BJ (cell line): ENCODE measurements around the gene DSG2. TPM values are rescaled to one million over a fixed set of nuclear protein-coding genes. Genes with fewer than 3 reads are reported as not detected.

Experiments used
- CTCF ChIA-PET: fragments of 350-600 bp; formaldehyde crosslinking; extraction: SDS; loops from one replicate; lab custom pipeline; 2021; ENCODE audit warnings: antibody characterized with exemption, inconsistent platforms; lab: Yijun Ruan, JAX
- POLR2A ChIA-PET: fragments of 300-600 bp; sonication (Branson Sonifier 250); formaldehyde crosslinking; extraction: SDS; loops from one replicate; lab custom pipeline; 2021; ENCODE audit warnings: antibody characterized with exemption; lab: Charles Lee
- DNase-seq: peaks from one replicate; pipeline ENCODE4 v3.0.0-alpha.2; 2011; ENCODE audit warnings: low read depth
- H3K27me3 ChIP-seq: 2 replicates; pipeline ENCODE4 v1.6.0; 2011; ENCODE audit warnings: low read length; ENCODE audit not compliant: control insufficient read depth, insufficient read depth
- H3K36me3 ChIP-seq: 2 replicates; pipeline ENCODE4 v1.5.1; 2011; ENCODE audit warnings: low read length; ENCODE audit not compliant: control insufficient read depth, insufficient read depth
- H3K4me3 ChIP-seq: 2 replicates; pipeline ENCODE4 v1.5.1; 2011; ENCODE audit warnings: low read depth, mild to moderate bottlenecking, control low read depth, low read length
- polyA plus RNA-seq: library from polyadenylated mRNA; depleted of rRNA; stranded (reverse); fragments of >200 nt; gene quantifications from 2 replicates; pipeline ENCODE4 v1.2.3, GENCODE V29; 2011
- TF ChIP-seq, protein P1 (sequence below): IDR thresholded peaks from 2 replicates; pipeline ENCODE4 v1.5.1; 2011; ENCODE audit warnings: low read depth, mild to moderate bottlenecking, control low read depth, inconsistent platforms, low read length, moderate library complexity; ENCODE audit not compliant: insufficient read depth

The DSG2 gene
- polyA plus RNA-seq, 1 experiment: 0.01 TPM

DNA sequence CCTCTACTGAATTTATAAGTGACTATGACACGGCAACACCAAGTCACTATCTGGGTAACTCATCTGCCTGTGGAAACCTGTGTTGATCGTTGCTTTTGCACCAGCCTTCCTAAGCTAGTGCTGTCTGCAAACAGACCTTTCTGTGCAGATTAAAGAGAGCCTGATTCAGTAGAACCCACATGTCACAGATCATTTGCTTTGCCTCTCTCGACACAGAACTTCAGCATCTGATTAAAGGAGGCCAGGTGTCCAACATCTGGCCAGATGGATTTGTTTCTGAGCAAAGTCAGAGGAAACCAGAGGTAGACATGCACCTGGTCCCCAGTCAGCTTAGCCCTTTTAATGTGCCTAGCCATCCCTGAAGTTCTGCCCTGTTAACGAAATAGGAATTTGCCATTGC, 78.7 kb downstream of the DSG2 start:
- Histone ChIP-seq H3K27me3 (no peaks in the 10 kb centered on the region), H3K36me3 (no peaks in the 10 kb centered on the region), H3K4me3 (no peak overlapping the region)
- TF ChIP-seq, protein P1, sequence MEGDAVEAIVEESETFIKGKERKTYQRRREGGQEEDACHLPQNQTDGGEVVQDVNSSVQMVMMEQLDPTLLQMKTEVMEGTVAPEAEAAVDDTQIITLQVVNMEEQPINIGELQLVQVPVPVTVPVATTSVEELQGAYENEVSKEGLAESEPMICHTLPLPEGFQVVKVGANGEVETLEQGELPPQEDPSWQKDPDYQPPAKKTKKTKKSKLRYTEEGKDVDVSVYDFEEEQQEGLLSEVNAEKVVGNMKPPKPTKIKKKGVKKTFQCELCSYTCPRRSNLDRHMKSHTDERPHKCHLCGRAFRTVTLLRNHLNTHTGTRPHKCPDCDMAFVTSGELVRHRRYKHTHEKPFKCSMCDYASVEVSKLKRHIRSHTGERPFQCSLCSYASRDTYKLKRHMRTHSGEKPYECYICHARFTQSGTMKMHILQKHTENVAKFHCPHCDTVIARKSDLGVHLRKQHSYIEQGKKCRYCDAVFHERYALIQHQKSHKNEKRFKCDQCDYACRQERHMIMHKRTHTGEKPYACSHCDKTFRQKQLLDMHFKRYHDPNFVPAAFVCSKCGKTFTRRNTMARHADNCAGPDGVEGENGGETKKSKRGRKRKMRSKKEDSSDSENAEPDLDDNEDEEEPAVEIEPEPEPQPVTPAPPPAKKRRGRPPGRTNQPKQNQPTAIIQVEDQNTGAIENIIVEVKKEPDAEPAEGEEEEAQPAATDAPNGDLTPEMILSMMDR: no peak
- no peak for DNase-seq
- ChIA-PET POLR2A (no interaction called here), CTCF (interaction anchor here (1.0 kb wide), 1 partner anchor 20 kb away, joined by 4 read pairs; no protein-coding TSS in a partner anchor)

DNA sequence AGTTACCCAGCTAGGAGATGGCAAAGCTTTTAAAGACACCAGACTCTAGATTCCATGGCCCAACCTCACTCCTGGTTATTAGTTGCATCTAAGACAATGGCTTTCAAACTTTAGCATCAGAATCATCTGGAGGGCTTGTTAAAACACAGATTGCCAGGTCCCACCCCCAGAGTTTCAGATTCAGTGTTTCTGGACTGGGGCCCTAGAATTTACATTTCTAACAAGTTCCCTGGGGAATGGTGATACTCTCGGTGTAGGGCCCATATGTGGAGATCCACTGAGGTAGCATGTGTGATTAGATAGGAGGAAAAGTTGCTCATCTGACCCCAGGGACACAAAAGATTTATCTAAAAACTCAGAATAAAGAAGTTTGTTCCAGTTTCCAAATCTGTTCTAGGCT, 79.2 kb downstream of the DSG2 start:
- ChIA-PET CTCF (no interaction called here), POLR2A (no interaction called here)
- H3K4me3 ChIP-seq: no peak overlapping the region
- TF ChIP-seq, protein P1: no peak
- no peaks in the 10 kb centered on the region for H3K36me3 ChIP-seq
- DNase-seq: no peak
- H3K27me3 ChIP-seq: no peaks in the 10 kb centered on the region

DNA sequence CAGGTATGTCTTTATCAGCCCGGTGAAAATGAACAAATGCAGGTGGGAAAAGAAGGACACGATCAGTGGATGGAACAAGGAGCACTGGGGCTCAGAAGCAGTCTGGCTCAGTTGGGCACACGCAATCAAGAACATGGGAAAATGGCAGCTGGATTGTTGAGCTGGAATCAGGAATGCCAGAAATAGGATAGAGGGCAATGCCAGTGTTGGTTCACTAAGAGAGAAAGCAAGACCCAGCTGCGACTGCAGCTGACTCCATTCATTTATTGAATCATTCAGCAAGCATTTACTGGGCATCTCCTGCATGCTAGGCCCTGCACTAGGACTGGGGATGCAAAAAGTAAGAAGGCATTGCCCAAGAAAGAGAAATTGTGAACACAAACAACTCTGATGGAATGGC, 80.1 kb downstream of the DSG2 start:
- Histone ChIP-seq H3K4me3 (no peak overlapping the region), H3K36me3 (no peaks in the 10 kb centered on the region), H3K27me3 (no peaks in the 10 kb centered on the region)
- ChIA-PET CTCF (no interaction called here), POLR2A (no interaction called here)
- no peak for DNase-seq
- TF ChIP-seq, protein P1: no peak

DNA sequence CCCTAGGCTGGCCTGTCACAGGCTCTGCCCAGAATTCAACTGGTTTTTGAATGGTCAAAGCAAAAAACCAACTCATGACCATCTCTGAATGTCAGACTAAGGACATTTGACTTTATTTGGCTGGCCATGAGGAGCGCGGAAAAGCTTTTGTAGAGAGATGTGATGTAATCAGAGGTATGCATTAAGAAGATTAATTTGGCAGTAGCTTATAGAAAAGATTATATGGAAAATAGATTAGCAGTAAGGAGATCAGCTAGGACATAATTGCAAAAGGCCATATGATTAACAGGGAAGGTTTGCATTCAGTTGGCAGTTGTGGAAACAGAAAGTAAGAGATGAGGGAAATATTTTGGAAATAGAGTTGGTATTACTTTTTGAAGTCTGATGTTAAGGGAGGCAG, 81.4 kb downstream of the DSG2 start:
- H3K27me3 ChIP-seq: no peaks in the 10 kb centered on the region
- H3K4me3 ChIP-seq: no peak overlapping the region
- TF ChIP-seq, protein P1: no peak
- ChIA-PET POLR2A (no interaction called here), CTCF (no interaction called here)
- H3K36me3 ChIP-seq: no peaks in the 10 kb centered on the region
- DNase-seq: no peak

DNA sequence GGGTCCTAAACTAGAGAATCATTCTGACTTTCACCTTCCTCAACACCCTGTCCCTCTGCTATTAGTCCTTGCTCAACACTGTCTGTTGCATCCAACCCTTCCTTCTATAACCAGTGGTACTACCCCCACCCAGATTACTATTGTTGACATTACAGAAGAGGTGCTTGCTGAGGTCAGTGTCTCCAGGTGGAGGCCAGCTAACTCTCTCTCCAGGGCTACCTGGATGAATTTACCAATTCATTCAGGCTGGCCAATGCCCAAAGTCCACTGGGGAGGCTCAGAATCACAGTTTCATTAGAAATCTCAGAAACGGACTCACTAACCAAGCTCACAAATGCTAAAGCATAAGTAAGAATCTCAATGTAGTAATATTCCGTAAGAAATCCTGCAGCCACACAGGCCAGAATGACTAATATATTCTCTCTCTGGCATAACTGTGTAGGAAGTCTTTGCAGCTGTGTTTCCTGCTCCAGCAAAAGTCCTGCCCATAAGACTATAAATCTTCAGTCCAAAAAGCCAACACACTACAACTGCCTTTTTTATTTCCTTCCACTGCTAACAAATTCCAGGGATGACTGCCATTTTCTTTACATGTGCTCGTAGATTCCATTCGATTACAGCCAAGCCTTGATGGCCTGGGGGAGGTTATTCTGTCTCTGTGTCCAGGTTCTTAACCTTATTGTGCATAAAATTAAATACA, 83.7 kb downstream of the DSG2 start:
- peak; percentile 60 for DNase-seq
- H3K4me3 ChIP-seq: no peak overlapping the region
- ChIA-PET POLR2A (no interaction called here), CTCF (no interaction called here)
- no peaks in the 10 kb centered on the region for H3K36me3 ChIP-seq
- H3K27me3 ChIP-seq: no peaks in the 10 kb centered on the region
- TF ChIP-seq, protein P1: no peak
